ENCODE results near the gene SOCS1.

The SOCS1 gene

GRCh38 chr16:11285842-11286241 is 29.8 kb upstream of the SOCS1 start:
- DNase-seq (ENCODE audit: low spot score), result no peak

GRCh38 chr16:11283820-11284248 is 27.8 kb upstream of the SOCS1 start:
- DNase-seq (ENCODE audit: low spot score), result no peak

GRCh38 chr16:11280616-11281522 is 24.9 kb upstream of the SOCS1 start, which contains the start of gene PRM1:
PRM1 (minus strand) TSS chr16:11281330; CDS start chr16:11281238, 92 bp downstream.
- no peak for DNase-seq (ENCODE audit: low spot score)

- no peak for DNase-seq (ENCODE audit: low spot score)
Observed at GRCh38 chr16:11278681-11279628, 23.0 kb upstream of the SOCS1 start.

- no peak for DNase-seq (ENCODE audit: low spot score)
Observed at GRCh38 chr16:11277607-11278337, 21.8 kb upstream of the SOCS1 start.

- DNase-seq (ENCODE audit: low spot score), result no peak
Observed at GRCh38 chr16:11276896-11277593, 21.0 kb upstream of the SOCS1 start.

GRCh38 chr16:11276143-11276895 is 20.3 kb upstream of the SOCS1 start, which contains the start of gene PRM2:
PRM2 (minus strand) TSS chr16:11276480; CDS start chr16:11276370, 110 bp downstream.
- DNase-seq (ENCODE audit: low spot score), result no peak

GRCh38 chr16:11274964-11275363 is 19.0 kb upstream of the SOCS1 start:
- no peak for DNase-seq (ENCODE audit: low spot score)

- DNase-seq (ENCODE audit: low spot score), result no peak
Observed at GRCh38 chr16:11273721-11274324, 17.8 kb upstream of the SOCS1 start.

GRCh38 chr16:11272921-11273720 is 17.1 kb upstream of the SOCS1 start, which contains the start of gene PRM3:
PRM3 (minus strand) TSS chr16:11273629; CDS start chr16:11273595, 34 bp downstream.
- no peak for DNase-seq (ENCODE audit: low spot score)

- no peak for DNase-seq (ENCODE audit: low spot score)
Observed at GRCh38 chr16:11272484-11272883, 16.5 kb upstream of the SOCS1 start.

GRCh38 chr16:11271610-11272009 is 15.6 kb upstream of the SOCS1 start:
- no peak for DNase-seq (ENCODE audit: low spot score)

- no peak for DNase-seq (ENCODE audit: low spot score)
Observed at GRCh38 chr16:11270602-11271162, 14.7 kb upstream of the SOCS1 start.

GRCh38 chr16:11268921-11269375 is 12.9 kb upstream of the SOCS1 start, which contains the start of gene TNP2:
TNP2 (minus strand) TSS chr16:11269325; CDS start chr16:11269262, 63 bp downstream.
- no peak for DNase-seq (ENCODE audit: low spot score)

GRCh38 chr16:11265124-11265523 is 9.1 kb upstream of the SOCS1 start:
- DNase-seq (ENCODE audit: low spot score), result no peak

- no peak for DNase-seq (ENCODE audit: low spot score)
Observed at GRCh38 chr16:11264155-11264832, 8.3 kb upstream of the SOCS1 start.

GRCh38 chr16:11263737-11264136 is 7.7 kb upstream of the SOCS1 start:
- no peak for DNase-seq (ENCODE audit: low spot score)

GRCh38 chr16:11262915-11263314 is 6.9 kb upstream of the SOCS1 start:
- no peak for DNase-seq (ENCODE audit: low spot score)
